Measurements from ENCODE around the gene KRT16. TPM values are rescaled to one million over a fixed set of nuclear protein-coding genes. Genes with fewer than 3 reads are reported as not detected.

Gene KRT16
- total RNA-seq, 1 experiment from 2014 or later = not detected

DNA sequence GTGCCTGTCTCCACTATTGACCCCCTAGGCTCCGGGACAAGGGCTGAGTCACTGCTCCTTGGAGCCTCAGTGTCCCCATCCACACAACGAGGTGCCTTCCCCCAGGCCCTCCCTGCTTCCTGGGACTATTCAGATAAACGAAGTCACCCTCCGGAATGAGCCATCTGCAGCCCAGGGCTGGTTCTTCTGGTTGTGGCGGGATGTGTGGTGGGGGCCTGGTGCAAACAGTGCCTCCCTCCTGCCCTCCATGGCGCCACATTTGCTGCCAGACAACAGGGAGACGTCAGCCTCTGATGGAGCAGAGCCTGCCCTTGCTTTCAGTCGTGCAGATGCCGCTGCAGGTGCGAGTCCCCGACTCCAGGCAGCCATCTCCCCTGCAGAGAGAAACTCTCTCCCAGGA lies 5.1 kb upstream of the KRT16 start:
- Histone ChIP-seq H3K27ac (ENCODE audit: insufficient read length, low read depth, low read length) (no peak overlapping the region), H4K91ac (ENCODE audit: insufficient read length, low read depth, low read length) (no peak overlapping the region), H2BK120ac (ENCODE audit: low read depth, low read length, poor library complexity, severe bottlenecking) (no peak overlapping the region), H2BK15ac (ENCODE audit: low read depth, low read length) (no peak overlapping the region), H3T11ph (ENCODE audit: low read length) (no peak overlapping the region), H3K4ac (ENCODE audit: low read depth, low read length) (no peak overlapping the region), H3K23ac (ENCODE audit: insufficient read length, low read depth, low read length) (no peak overlapping the region), H2BK5ac (ENCODE audit: insufficient read length, low read length) (no peak overlapping the region), H2BK20ac (ENCODE audit: low read depth, low read length, poor library complexity, severe bottlenecking) (no peak overlapping the region), H2AFZ (ENCODE audit: low read length) (no peak overlapping the region), H3K18ac (ENCODE audit: insufficient read length, low read depth, low read length) (no peak overlapping the region), H2AK5ac (ENCODE audit: insufficient read length, low read length) (no peak overlapping the region), H3K14ac (ENCODE audit: insufficient read depth, low read length) (no peak overlapping the region), H4K20me1 (ENCODE audit: control insufficient read depth, insufficient read depth, insufficient read length) (no peaks in the 10 kb centered on the region), H3K4me2 (ENCODE audit: insufficient read depth, insufficient read length, low read length) (no peak overlapping the region), H3K9me3 (ENCODE audit: control insufficient read depth, low read depth, low read length) (no peaks in the 10 kb centered on the region), H2BK12ac (ENCODE audit: insufficient read length, low read depth, low read length) (no peak overlapping the region), H3K27me3 (ENCODE audit: insufficient read depth, low read length) (no peaks in the 10 kb centered on the region), H3K79me1 (ENCODE audit: insufficient read depth, low read depth, low read length, poor library complexity, severe bottlenecking) (no peaks in the 10 kb centered on the region), H3K79me2 (ENCODE audit: insufficient read depth, low read length) (no peaks in the 10 kb centered on the region), H3K23me2 (ENCODE audit: insufficient read length, low read depth, low read length, poor library complexity, severe bottlenecking) (no peaks in the 10 kb centered on the region), H3K56ac (ENCODE audit: insufficient read length, low read depth, low read length) (no peak overlapping the region), H3K9ac (ENCODE audit: extremely low read depth, insufficient read length, low read length) (no peak overlapping the region), H4K5ac (ENCODE audit: insufficient read length, low read depth, low read length) (no peak overlapping the region), H4K8ac (replicated peaks; ENCODE audit: insufficient read length, low read depth, low read length) (no peak overlapping the region), H3K4me1 (ENCODE audit: insufficient read depth, low read length) (no peaks in the 10 kb centered on the region; the same call in 1 of the 2 replicates)
- no peak for DNase-seq
- Mint-ChIP-seq H3K4me3 (no peak overlapping the region), H3K36me3 (ENCODE audit: insufficient read depth in 1 of 3, low read depth in 3 of 3) (no peaks in the 10 kb centered on the region; a peak in 1 of 7 replicates), H3K27me3 (ENCODE audit: low read depth) (peaks cover 2% of the 10 kb centered on the region), H3K9me3 (no peaks in the 10 kb centered on the region), H3K27ac (peak overlapping the region in 1 of 3 experiments; percentile 62; a peak in 1 of 7 replicates), H3K4me1 (peaks cover 7 to 29% of the 10 kb centered on the region in 2 experiments)
- no CpG with 5 or more reads among the region's 11 CpGs for WGBS (ENCODE audit: extremely low coverage, insufficient read length, low lambda C conversion rate)
- TF ChIP-seq, protein P1, sequence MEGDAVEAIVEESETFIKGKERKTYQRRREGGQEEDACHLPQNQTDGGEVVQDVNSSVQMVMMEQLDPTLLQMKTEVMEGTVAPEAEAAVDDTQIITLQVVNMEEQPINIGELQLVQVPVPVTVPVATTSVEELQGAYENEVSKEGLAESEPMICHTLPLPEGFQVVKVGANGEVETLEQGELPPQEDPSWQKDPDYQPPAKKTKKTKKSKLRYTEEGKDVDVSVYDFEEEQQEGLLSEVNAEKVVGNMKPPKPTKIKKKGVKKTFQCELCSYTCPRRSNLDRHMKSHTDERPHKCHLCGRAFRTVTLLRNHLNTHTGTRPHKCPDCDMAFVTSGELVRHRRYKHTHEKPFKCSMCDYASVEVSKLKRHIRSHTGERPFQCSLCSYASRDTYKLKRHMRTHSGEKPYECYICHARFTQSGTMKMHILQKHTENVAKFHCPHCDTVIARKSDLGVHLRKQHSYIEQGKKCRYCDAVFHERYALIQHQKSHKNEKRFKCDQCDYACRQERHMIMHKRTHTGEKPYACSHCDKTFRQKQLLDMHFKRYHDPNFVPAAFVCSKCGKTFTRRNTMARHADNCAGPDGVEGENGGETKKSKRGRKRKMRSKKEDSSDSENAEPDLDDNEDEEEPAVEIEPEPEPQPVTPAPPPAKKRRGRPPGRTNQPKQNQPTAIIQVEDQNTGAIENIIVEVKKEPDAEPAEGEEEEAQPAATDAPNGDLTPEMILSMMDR (conservative IDR thresholded peaks at IDR 0.05) = no peak
